Coronary artery (tissue), 2 donors: ENCODE results near the gene MINPP1.

Experiments used
- DNase-seq: peaks from one replicate; pipeline ENCODE4 v3.0.0-alpha.2; 2017; ENCODE audit warnings: low spot score
- H3K27ac ChIP-seq, 2 donors: fragments of 200-600 bp; sonication (generic); one replicate each; pipeline ENCODE4 v1.5.1; 2016 to 2019
- H3K4me3 ChIP-seq: fragments of 200-600 bp; sonication (generic); 2 replicates; pipeline ENCODE4 v1.5.1; 2016; ENCODE audit warnings: mild to moderate bottlenecking, moderate library complexity
- CTCF ChIP-seq: fragments of 200-600 bp; sonication (generic); IDR thresholded peaks from one replicate; pipeline ENCODE4 v1.5.1; 2019; ENCODE audit warnings: antibody characterized with exemption

Gene MINPP1

GRCh38 chr10:87511526-87511925, 6.8 kb downstream of the MINPP1 start:
- no peak for TF ChIP-seq CTCF

DNA sequence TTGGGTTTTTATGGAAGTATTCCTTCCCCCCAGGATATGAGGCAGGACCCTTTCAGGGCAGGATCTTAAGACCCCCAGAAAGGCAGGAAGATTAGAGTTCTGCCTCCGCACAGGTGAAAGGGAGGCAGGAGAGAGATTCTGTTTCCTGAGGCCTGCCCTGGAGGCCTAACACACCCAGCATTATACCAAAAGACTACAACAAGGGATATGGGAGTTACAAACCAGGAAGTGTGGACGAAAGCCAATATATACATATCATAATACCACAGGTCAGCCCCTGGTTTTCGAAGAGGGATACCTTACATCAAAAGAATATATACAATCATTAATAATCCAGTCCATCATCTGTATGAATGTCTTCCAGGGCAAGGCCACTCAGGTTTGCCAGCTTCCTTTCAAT, 14.2 kb downstream of the MINPP1 start:
- Histone ChIP-seq H3K27ac (no peak overlapping the region), H3K4me3 (no peak overlapping the region)
- TF ChIP-seq CTCF, result no peak
- DNase-seq, result no peak

More at GRCh38 chr10:87511526-87511925, 6.8 kb downstream of the MINPP1 start:
- Histone ChIP-seq H3K27ac (no peak overlapping the region), H3K4me3 (no peak overlapping the region)
- DNase-seq, result no peak

GRCh38 chr10:87519582-87519981, 14.9 kb downstream of the MINPP1 start:
- no peak for DNase-seq

GRCh38 chr10:87523731-87524130, 19.0 kb downstream of the MINPP1 start:
- H3K27ac ChIP-seq, result peak overlapping the region in 1 of 2 donors; percentile 27
- H3K4me3 ChIP-seq, result no peak overlapping the region
- no peak for TF ChIP-seq CTCF
- no peak for DNase-seq

More at GRCh38 chr10:87519582-87519981, 14.9 kb downstream of the MINPP1 start:
- TF ChIP-seq CTCF, result no peak
- no peak overlapping the region for H3K4me3 ChIP-seq
- H3K27ac ChIP-seq, result no peak overlapping the region

DNA sequence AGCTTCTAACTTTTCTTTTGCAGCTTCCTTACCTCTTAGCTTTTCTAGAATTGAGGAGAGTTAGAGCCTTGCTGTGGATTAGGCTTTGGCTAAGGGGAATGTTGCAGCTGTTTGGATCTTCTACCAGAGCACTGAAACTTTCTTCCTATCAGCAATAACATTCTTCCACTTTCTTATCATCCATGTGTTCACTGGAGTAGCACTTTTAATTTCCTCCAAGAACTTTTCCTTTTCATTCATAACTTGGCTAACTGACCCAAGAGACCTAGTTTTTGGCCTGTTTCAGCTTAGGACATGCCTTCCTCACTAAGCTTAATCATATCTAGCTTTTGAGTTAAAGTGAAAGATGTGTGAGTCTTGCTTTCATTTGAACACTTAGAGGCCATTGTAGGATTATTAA, 19.6 kb downstream of the MINPP1 start:
- H3K27ac ChIP-seq, result peak overlapping the region in 1 of 2 donors; percentile 27
- no peak for DNase-seq
- no peak for TF ChIP-seq CTCF
- no peak overlapping the region for H3K4me3 ChIP-seq

DNA sequence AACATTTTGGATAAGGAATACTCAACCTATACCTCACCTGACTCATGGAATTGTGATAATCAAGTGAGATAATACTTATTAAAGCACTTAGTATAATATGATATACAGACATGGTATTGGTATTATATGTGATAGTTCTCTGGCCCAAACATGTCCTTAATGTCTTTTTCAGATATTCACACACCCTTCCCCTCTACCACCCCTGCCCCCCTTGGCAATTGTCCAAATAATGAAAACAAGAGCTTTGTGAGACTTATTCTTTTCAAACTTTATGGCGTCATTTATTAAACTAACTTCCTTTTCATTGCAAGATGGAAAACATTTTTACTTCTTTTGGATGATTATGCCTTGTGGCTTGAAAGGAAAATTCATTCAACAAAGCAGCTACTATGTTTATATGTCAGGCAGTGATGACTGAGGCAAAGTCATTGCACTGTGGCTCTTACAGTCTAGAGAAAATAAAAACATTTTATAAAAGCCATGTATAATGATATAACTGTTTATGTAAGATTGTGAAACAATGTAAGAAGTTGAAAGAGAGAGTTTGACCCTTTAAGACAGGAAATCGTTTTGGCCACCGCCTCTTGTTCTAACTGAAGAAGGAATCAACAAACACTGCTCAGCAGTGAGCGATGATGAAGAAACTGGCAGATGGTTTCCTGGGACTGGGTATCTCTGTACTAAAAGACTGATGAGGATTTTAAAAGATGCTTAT, 27.4 kb downstream of the MINPP1 start:
- peak overlapping the region; percentile 47 to 75 for H3K27ac ChIP-seq
- TF ChIP-seq CTCF, result no peak
- peak overlapping the region; percentile 32 for H3K4me3 ChIP-seq
- DNase-seq, result no peak

DNA sequence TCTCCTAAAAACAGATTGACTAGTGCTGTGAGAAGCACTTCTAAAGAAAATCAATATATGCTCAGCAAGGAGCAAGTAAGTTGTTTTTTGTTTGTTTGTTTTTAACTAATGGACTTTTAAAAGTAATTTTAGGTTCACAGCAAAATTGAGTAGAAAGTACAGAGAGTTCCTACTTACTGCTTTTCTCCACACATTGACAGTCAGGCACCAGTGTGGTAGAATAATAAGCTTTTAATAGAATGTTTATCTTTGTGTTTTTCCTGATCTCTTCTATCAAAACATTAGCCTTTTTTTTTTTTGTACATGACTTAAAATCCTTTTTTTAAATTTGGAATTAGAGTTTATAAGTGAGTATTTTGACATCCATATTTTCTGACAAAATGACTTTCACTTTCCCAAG, 28.0 kb downstream of the MINPP1 start:
- H3K4me3 ChIP-seq, result peak overlapping the region; percentile 32
- H3K27ac ChIP-seq, result peak overlapping the region; percentile 47 to 75
- TF ChIP-seq CTCF, result no peak
- DNase-seq, result no peak
